ENCODE measurements around the gene LMAN1.

Gene LMAN1

GRCh38 chr18:59300676-59301285 is 58.3 kb downstream of the LMAN1 start:
- Mint-ChIP-seq H3K36me3 (no peaks in the 10 kb centered on the region), H3K4me1 (no peaks in the 10 kb centered on the region), H3K9me3 (no peaks in the 10 kb centered on the region), H3K4me3 (no peak overlapping the region), H3K27ac (no peak overlapping the region)
- peak; percentile 91 for ATAC-seq
- peak in 1 of 2 donors; percentile 43 for DNase-seq (ENCODE audit: low spot score in 2 of 2)

- Mint-ChIP-seq H3K9me3 (no peaks in the 10 kb centered on the region), H3K4me3 (no peak overlapping the region), H3K27ac (no peak overlapping the region), H3K4me1 (no peaks in the 10 kb centered on the region), H3K36me3 (no peaks in the 10 kb centered on the region)
- DNase-seq (ENCODE audit: low spot score in 2 of 2) (no peak), ATAC-seq (no peak)
Observed at GRCh38 chr18:59298871-59299270, 60.2 kb downstream of the LMAN1 start.

GRCh38 chr18:59293317-59293716 is 65.7 kb downstream of the LMAN1 start:
- DNase-seq (ENCODE audit: low spot score in 2 of 2): no peak
- Mint-ChIP-seq H3K4me1 (no peaks in the 10 kb centered on the region), H3K36me3 (no peaks in the 10 kb centered on the region), H3K9me3 (no peaks in the 10 kb centered on the region), H3K4me3 (no peak overlapping the region), H3K27ac (no peak overlapping the region)
- ATAC-seq: no peak

GRCh38 chr18:59286341-59286740 is 72.7 kb downstream of the LMAN1 start:
- Mint-ChIP-seq H3K36me3 (no peaks in the 10 kb centered on the region), H3K9me3 (no peaks in the 10 kb centered on the region), H3K27ac (no peak overlapping the region), H3K4me3 (no peak overlapping the region), H3K4me1 (no peaks in the 10 kb centered on the region)
- DNase-seq (ENCODE audit: low spot score in 2 of 2) (no peak), ATAC-seq (no peak)

- ATAC-seq: no peak
- no peaks in the 10 kb centered on the region for H3K9me3 Mint-ChIP-seq
- no peak overlapping the region for H3K4me3 Mint-ChIP-seq
- H3K36me3 Mint-ChIP-seq: no peaks in the 10 kb centered on the region
- H3K4me1 Mint-ChIP-seq: no peaks in the 10 kb centered on the region
- no peak for DNase-seq (ENCODE audit: low spot score in 2 of 2)
- no peak overlapping the region for H3K27ac Mint-ChIP-seq
Observed at GRCh38 chr18:59282341-59282740, 76.7 kb downstream of the LMAN1 start.

GRCh38 chr18:59279722-59280121 is 79.3 kb downstream of the LMAN1 start:
- Mint-ChIP-seq H3K27ac (no peak overlapping the region), H3K4me3 (no peak overlapping the region), H3K36me3 (no peaks in the 10 kb centered on the region), H3K4me1 (peaks cover 1% of the 10 kb centered on the region), H3K9me3 (no peaks in the 10 kb centered on the region)
- no peak for ATAC-seq
- DNase-seq (ENCODE audit: low spot score in 2 of 2): no peak

GRCh38 chr18:59279193-59279592 is 79.9 kb downstream of the LMAN1 start:
- DNase-seq (ENCODE audit: low spot score in 2 of 2): no peak
- ATAC-seq: peak; percentile 70
- H3K27ac Mint-ChIP-seq: no peak overlapping the region
- H3K9me3 Mint-ChIP-seq: no peaks in the 10 kb centered on the region
- peaks cover 7% of the 10 kb centered on the region for H3K4me1 Mint-ChIP-seq
- no peak overlapping the region for H3K4me3 Mint-ChIP-seq
- no peaks in the 10 kb centered on the region for H3K36me3 Mint-ChIP-seq

GRCh38 chr18:59278793-59279192 is 80.3 kb downstream of the LMAN1 start:
- peaks cover 11% of the 10 kb centered on the region for H3K4me1 Mint-ChIP-seq
- DNase-seq (ENCODE audit: low spot score in 2 of 2) (no peak), ATAC-seq (no peak)
- no peak overlapping the region for H3K27ac Mint-ChIP-seq
- H3K4me3 Mint-ChIP-seq: no peak overlapping the region
- H3K9me3 Mint-ChIP-seq: no peaks in the 10 kb centered on the region
- H3K36me3 Mint-ChIP-seq: no peaks in the 10 kb centered on the region
